HG03575 (cell line): ENCODE data around the gene FOXO1.

Experiments used
- ATAC-seq: cut with Tn5 transposase; IDR thresholded peaks from one replicate; pipeline ENCODE4 v1.9.1; 2021; ENCODE audit not compliant: unreplicated experiment, insufficient number of reproducible peaks, low FRiP score; ENCODE audit errors: extremely low read depth

The FOXO1 gene

GRCh38 chr13:40613914-40614313 is 52.5 kb downstream of the FOXO1 start:
- ATAC-seq: no peak

DNA sequence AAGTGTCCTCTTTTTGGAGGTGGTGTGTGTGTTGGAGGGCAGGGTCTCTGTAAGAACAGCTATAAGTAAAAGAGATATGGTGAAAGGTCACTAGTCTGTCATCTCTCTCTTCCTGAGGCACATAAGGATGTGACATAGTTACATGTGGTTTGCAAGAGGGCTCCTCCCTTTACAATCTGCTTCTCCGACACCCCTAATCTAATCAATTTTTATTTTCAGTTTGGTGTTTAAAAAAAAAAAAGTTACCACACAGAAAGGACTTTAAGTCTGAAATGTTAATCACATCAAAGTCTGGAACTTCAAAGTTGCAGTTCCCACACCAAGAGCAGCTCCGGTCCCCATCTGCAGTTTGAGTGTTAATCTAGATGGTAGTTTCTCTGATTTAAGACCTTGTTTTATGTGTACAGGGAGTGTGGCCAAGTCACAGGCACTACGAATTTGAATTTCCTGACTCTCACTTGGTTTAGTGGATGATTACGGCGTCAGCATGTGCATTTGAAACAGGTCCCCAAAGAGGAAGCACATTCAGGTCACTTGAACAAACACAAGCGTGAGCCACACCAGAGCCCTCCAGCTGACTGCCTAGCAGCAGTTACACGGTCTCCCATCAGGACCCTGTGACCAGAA is 53.1 kb downstream of the FOXO1 start:
- ATAC-seq: no peak

DNA sequence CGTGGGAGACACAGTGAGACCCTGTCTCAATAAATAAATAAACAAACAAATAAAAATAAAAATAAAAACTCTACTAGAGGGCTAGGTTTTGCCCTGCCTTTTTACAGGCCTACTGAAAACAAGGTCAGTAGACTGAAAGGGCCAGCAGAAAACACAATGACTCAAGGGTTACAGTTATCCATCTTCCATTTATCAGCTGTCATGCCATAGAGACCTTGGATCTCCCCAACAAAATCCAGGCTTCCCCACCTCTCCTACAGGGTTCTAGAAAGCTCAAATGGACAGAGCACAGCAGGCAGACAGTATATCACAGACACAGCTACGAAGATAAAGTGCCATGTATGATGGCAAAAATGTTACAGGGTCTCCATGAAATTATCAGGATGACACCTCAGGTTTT is 54.4 kb downstream of the FOXO1 start:
- no peak for ATAC-seq

DNA sequence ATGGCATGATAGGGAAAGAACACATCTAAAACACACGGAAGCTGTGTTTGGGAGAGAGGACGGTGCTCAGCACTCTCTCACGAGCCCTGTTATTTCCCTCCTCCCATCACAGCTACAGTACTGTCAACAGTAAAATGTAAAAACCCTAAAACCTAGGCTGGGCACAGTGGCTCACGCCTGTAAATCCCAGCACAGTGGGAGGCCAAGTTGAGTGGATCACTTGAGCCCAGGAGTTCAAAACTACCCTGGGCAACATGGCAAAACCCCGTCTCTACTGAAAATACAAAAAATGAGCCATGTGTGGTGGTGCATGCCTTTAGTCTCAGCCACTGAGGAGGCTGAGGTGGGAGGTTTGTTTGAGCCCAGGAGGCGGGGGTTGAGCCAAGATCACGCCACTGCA is 54.8 kb downstream of the FOXO1 start:
- ATAC-seq: no peak

GRCh38 chr13:40611004-40611403 is 55.4 kb downstream of the FOXO1 start:
- ATAC-seq: no peak

DNA sequence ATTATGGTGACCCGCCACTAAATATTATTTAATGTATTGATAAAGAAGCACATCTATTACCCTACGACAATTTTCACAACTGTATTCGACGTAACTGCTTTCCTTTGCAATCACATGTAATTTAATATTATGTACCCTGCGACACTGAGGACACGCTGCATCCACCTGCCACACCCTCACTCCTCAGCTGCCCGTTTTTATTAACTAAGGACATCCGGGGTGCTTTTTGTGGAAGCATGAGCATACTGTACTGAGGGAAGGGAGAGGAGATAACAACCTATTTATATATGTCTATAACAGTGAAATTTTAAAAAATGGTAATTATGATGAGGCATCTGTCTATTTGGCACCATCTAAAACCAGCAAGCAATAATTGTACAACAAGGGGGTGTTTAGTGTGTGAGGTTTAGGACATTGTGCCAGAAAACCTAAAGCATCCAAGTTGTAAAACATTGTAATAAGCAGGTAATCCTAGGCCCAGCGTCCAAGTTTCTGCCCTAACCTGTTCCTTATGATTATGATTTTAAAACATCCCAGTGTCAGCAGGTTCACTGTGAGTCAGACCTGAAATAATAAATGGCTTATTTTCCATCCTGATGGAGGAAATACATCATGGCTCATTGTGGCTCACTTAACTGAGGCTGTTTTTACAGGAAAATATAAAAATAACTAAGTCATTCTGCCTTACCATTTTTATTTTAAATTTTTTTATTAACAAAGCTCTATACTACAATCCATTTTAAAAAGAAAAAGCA is 56.3 kb downstream of the FOXO1 start:
- ATAC-seq: no peak

DNA sequence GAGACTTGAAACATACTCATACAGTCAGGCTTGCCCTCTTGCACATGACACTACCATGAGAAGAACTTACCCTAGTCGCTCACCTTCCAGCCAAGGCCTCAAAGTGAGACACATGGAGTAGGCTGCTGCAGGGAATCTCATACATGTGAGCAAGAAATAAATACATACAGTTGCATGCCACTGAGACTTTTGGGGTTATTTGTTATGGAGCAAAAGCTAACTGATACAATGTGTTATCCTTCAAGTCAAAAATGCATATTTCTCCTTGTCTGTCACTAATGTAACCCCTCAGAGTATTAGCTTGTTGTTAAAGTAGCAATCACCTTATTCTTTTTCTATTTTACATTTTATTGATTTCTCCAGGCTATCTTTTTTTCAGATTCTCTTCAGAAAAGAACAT is 58.1 kb downstream of the FOXO1 start:
- ATAC-seq: no peak

DNA sequence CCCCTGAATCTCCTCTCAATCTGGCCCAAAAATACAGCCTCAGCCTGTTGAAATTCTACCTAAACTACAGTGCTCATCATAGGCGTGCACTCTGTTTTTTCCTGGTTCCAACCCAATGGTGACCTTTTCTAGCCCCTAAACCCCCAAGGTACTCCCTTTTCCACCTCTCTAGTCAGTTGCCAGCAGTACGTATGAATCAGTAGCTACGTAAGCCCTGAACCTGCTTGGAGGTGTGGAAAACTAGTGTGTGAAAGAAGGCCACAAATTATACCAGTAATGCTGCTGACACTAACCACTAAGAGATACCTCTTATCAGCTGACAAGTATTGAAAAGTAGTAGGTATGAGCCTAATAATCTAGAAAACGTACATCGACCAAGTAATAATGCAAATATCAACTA is 60.9 kb downstream of the FOXO1 start:
- no peak for ATAC-seq

GRCh38 chr13:40604135-40604534 is 62.3 kb downstream of the FOXO1 start:
- ATAC-seq: no peak

- ATAC-seq: no peak
These were observed 66.2 kb downstream of the FOXO1 start for GRCh38 chr13:40600149-40600751.

DNA sequence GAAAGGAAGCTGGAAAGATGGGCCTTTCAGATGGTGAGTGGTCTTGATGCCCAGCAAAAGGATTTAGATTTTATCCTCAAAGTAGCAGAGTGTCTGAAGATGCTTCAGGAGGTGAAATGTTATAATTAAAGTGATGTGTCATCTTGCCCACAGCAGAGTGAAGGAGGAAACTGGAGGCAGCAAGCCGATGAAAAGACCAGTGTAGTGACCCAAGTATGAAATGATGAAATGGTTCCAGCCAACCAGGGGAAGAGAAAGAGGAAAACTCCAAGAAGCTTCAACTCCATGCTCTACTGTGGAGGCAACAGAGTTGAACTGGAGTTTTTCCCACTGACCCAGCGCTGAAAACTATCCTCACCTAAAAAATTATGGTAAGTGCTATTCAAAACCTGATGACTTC is 66.7 kb downstream of the FOXO1 start:
- ATAC-seq: no peak

GRCh38 chr13:40599124-40599523 is 67.3 kb downstream of the FOXO1 start:
- no peak for ATAC-seq

DNA sequence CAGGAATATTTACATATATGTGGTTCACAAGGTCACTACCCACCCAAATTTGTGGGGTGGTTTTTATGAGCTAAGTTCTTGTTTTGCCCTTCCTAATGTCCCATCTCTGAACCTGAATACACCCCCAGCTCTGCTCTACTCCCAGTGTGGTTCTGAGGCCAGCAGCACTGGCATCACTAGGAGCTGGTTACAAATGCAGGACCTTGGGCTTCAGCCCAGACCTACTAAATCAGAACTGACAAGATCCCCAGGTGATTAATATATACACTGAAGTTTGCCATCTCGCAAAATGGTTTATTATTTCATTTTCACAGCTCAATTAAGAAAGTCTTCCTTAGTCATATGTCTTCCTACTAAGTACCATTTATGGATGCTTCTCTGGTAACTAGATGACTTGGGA is 67.9 kb downstream of the FOXO1 start:
- no peak for ATAC-seq

GRCh38 chr13:40597735-40598365 is 68.6 kb downstream of the FOXO1 start:
- ATAC-seq: no peak

DNA sequence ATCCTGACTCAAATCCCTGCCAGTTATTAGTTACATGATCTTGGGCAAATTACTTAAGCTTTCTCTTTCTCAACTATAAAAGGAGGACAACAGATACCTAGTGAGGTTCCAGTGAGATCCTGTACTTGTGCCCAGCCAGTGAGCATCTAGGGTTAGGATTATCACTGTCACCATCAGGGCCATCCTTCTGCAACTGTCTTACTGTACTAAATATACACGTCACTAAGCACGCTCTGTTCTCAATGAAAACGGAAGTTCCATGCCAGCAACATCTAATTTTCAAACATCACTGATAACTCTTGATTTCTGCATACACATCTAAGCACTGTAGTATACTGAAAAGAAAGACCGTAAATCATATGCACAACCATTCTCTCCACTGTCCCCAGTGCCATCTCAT is 70.0 kb downstream of the FOXO1 start:
- ATAC-seq: no peak

DNA sequence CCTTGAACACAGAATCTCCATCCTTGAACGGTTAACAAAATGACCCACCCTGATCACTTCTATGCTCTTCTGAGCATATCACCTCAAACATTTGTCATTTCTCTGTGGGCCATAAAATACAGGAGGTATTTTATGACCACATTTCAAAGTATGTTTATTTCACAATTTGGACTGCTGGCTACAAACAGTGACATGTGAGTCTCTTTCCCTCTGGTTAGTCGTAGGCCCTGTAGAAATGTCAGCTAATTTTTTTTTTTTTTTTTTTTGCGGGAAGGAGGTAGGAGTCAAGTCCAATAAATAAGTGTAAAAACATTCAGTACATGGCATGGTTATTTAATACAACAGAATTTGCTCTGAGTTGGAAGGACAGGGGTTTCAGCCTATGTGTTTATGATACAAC is 70.7 kb downstream of the FOXO1 start:
- ATAC-seq: no peak

DNA sequence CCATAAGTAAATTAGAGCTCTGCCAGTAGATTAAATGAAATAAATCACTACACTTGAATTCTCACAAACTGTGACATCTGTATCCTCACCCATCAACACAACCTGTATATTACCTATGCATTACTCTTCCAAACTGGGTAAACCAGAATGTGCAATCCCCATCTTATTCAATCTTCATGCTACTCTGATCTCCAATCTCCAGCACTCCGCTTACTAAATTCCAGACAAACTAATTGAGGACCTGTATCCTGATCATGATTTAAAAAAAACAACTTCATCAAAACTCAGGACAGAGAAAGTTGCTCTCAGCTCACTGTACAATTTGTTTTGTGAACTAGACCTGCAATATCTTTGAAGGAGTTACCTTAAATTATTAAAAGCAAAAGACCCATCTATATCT is 74.4 kb downstream of the FOXO1 start:
- ATAC-seq: no peak

DNA sequence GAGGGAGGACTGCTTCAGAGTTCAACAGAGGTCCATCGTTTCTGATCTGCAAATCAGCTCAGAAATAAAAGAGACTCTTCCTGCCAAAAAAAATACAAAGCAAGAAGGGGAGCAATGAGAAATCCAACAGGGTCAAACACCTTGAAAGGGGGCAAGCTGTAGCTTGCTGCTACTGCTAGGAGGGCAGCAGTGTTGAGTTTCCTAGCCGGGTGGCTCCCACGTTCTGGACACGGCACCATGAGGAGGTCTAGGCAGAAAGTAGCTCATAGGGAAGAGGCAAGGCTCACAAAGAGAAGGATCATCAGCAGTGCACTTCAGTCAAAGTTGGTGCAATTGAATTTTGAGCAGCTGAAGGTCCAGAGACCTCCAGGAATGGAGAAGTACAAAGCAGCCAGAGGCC is 75.3 kb downstream of the FOXO1 start:
- no peak for ATAC-seq

DNA sequence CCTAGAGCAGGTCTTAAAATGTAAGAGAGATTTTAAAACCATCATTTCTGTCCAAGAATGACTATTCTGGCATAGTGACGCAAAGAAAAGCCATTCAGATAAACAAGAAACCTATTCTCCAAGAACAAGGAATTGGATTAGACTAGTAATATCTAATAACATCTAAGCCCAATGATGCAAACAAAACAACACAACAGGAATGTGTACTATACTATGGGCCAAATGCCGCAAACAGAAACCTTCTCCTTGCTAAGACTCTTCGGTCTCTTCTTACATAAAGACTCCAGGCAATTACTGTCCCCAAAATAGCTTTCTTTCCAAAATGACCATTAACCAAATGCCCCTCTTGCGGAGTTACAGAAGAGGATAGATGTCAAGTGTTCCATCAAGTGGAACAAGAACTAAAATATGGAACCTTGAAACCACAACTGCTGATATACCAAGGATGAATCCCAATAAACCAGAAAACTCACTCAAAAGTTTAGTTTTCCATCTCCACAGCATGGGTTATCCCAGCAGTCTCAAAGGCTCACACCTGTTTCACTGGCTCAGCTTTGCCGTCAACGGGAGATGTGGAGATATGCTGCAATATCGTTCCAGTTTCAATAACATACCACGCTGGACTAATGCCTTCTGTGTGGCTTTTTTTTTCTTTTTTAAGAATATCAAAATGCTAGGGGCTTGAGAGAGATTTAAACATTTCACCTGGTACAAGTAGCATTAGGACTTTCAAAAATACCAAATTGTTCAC is 76.2 kb downstream of the FOXO1 start:
- no peak for ATAC-seq
